Measurements from ENCODE around the gene ELMO3.

ELMO3 gene

GRCh38 chr16:67226804-67227566 lies 28.1 kb downstream of the ELMO3 start, which contains the start of gene TMEM208:
Gene TMEM208, plus strand, starts transcription at chr16:67227130. Its CDS starts 89 bp downstream, at chr16:67227219.
- peak; percentile 97 for DNase-seq (ENCODE audit: low spot score)

- no peak for DNase-seq (ENCODE audit: low spot score)
Observed at GRCh38 chr16:67227567-67227921, 28.6 kb downstream of the ELMO3 start.

- DNase-seq (ENCODE audit: low spot score) = no peak
Observed at GRCh38 chr16:67228034-67228785, 29.3 kb downstream of the ELMO3 start.

- no peak for DNase-seq (ENCODE audit: low spot score)
Observed at GRCh38 chr16:67228905-67229304, 30.0 kb downstream of the ELMO3 start.

- DNase-seq (ENCODE audit: low spot score) = no peak
Observed at GRCh38 chr16:67229906-67230808, 31.2 kb downstream of the ELMO3 start.

GRCh38 chr16:67230809-67231660 lies 32.1 kb downstream of the ELMO3 start:
- DNase-seq (ENCODE audit: low spot score) = no peak

- no peak for DNase-seq (ENCODE audit: low spot score)
Observed at GRCh38 chr16:67233596-67233995, 34.7 kb downstream of the ELMO3 start.

- DNase-seq (ENCODE audit: low spot score) = no peak
Observed at GRCh38 chr16:67234180-67234597, 35.3 kb downstream of the ELMO3 start.

- DNase-seq (ENCODE audit: low spot score) = no peak
Observed at GRCh38 chr16:67235816-67236562, 37.1 kb downstream of the ELMO3 start.

- no peak for DNase-seq (ENCODE audit: low spot score)
Observed at GRCh38 chr16:67236563-67237395, 37.8 kb downstream of the ELMO3 start.

GRCh38 chr16:67237396-67238277 lies 38.7 kb downstream of the ELMO3 start:
- DNase-seq (ENCODE audit: low spot score) = no peak

GRCh38 chr16:67238278-67238575 lies 39.3 kb downstream of the ELMO3 start:
- no peak for DNase-seq (ENCODE audit: low spot score)

GRCh38 chr16:67238806-67239470 lies 40.0 kb downstream of the ELMO3 start:
- no peak for DNase-seq (ENCODE audit: low spot score)

- no peak for DNase-seq (ENCODE audit: low spot score)
Observed at GRCh38 chr16:67240506-67240905, 41.6 kb downstream of the ELMO3 start.

GRCh38 chr16:67241008-67241900 lies 42.3 kb downstream of the ELMO3 start:
- DNase-seq (ENCODE audit: low spot score) = no peak

GRCh38 chr16:67242138-67242730 lies 43.3 kb downstream of the ELMO3 start:
- DNase-seq (ENCODE audit: low spot score) = no peak

GRCh38 chr16:67243481-67243880 lies 44.5 kb downstream of the ELMO3 start:
- no peak for DNase-seq (ENCODE audit: low spot score)

Measured in LoVo (cell line).